ENCODE measurements around the gene CSMD2.
"Not testable (repeated sequence)": the region's sequence is repeated elsewhere in the genome, so short reads cannot be mapped to it uniquely, and the experiment has no call there.

The CSMD2 gene

GRCh38 chr1:34108269-34108668, 56.8 kb downstream of the CSMD2 start:
- no peak for DNase-seq (ENCODE audit: low read depth)

GRCh38 chr1:34101151-34101550, 63.9 kb downstream of the CSMD2 start:
- no peak for DNase-seq (ENCODE audit: low read depth)

- DNase-seq (ENCODE audit: low read depth) = no peak
These were observed 64.7 kb downstream of the CSMD2 start for GRCh38 chr1:34100332-34100731.

- not testable (repeated sequence) for DNase-seq (ENCODE audit: low read depth)
These were observed 72.6 kb downstream of the CSMD2 start for GRCh38 chr1:34092399-34092798.

- DNase-seq (ENCODE audit: low read depth) = no peak
These were observed 75.3 kb downstream of the CSMD2 start for GRCh38 chr1:34089731-34090130.

GRCh38 chr1:34087986-34088385, 77.0 kb downstream of the CSMD2 start:
- DNase-seq (ENCODE audit: low read depth) = no peak

- DNase-seq (ENCODE audit: low read depth) = no peak
These were observed 78.5 kb downstream of the CSMD2 start for GRCh38 chr1:34086561-34086960.

GRCh38 chr1:34083974-34084373, 81.1 kb downstream of the CSMD2 start:
- DNase-seq (ENCODE audit: low read depth) = no peak

- DNase-seq (ENCODE audit: low read depth) = not testable (repeated sequence)
These were observed 82.9 kb downstream of the CSMD2 start for GRCh38 chr1:34082085-34082670.

- DNase-seq (ENCODE audit: low read depth) = no peak
These were observed 86.6 kb downstream of the CSMD2 start for GRCh38 chr1:34078383-34078782.

GRCh38 chr1:34075576-34075975, 89.5 kb downstream of the CSMD2 start:
- no peak for DNase-seq (ENCODE audit: low read depth)

GRCh38 chr1:34073028-34073695, 91.9 kb downstream of the CSMD2 start:
- DNase-seq (ENCODE audit: low read depth) = no peak

- DNase-seq (ENCODE audit: low read depth) = no peak
These were observed 94.7 kb downstream of the CSMD2 start for GRCh38 chr1:34070201-34070836.

GRCh38 chr1:34066981-34067603, 97.9 kb downstream of the CSMD2 start:
- no peak for DNase-seq (ENCODE audit: low read depth)

GRCh38 chr1:34066166-34066565, 98.9 kb downstream of the CSMD2 start:
- DNase-seq (ENCODE audit: low read depth) = no peak

- no peak for DNase-seq (ENCODE audit: low read depth)
These were observed 99.5 kb downstream of the CSMD2 start for GRCh38 chr1:34065498-34065897.

- no peak for DNase-seq (ENCODE audit: low read depth)
These were observed 104.1 kb downstream of the CSMD2 start for GRCh38 chr1:34060901-34061415.

GRCh38 chr1:34060187-34060730, 104.8 kb downstream of the CSMD2 start:
- no peak for DNase-seq (ENCODE audit: low read depth)

GRCh38 chr1:34057347-34058130, 107.5 kb downstream of the CSMD2 start:
- DNase-seq (ENCODE audit: low read depth) = no peak

- no peak for DNase-seq (ENCODE audit: low read depth)
These were observed 109.2 kb downstream of the CSMD2 start for GRCh38 chr1:34055818-34056217.

- no peak for DNase-seq (ENCODE audit: low read depth)
These were observed 110.1 kb downstream of the CSMD2 start for GRCh38 chr1:34054920-34055319.

GRCh38 chr1:34053660-34054059, 111.4 kb downstream of the CSMD2 start:
- no peak for DNase-seq (ENCODE audit: low read depth)
